Fibroblast of villous mesenchyme (primary cell): ENCODE measurements around the gene ZNF407. TPM values are rescaled to one million over a fixed set of nuclear protein-coding genes. Genes with fewer than 3 reads are reported as not detected.
A peak's percentile ranks its signal among the peaks of the same experiment; 100 is the strongest.

ENCODE experiments used
- DNase-seq: peaks from one replicate; pipeline ENCODE4 v3.0.0-alpha.2; 2010; ENCODE audit warnings: low read depth
- H3K4me3 ChIP-seq: 2 replicates; pipeline ENCODE4 v1.5.1; 2011; ENCODE audit warnings: low read depth, mild to moderate bottlenecking, low read length
- CTCF ChIP-seq: IDR thresholded peaks from 2 replicates; pipeline ENCODE4 v1.5.1; 2012; ENCODE audit warnings: low read depth, mild to moderate bottlenecking, low read length; ENCODE audit not compliant: insufficient read depth
- total RNA-seq: library from RNA; depleted of rRNA; stranded (reverse); fragments of >200 nt; gene quantifications from 2 replicates; pipeline ENCODE4 v1.2.3, GENCODE V29; 2012

ZNF407 gene
- total RNA-seq, 1 donor: 22.0 TPM

- no peak overlapping the region for H3K4me3 ChIP-seq
- no peak for TF ChIP-seq CTCF
- DNase-seq: no peak
Measured at GRCh38 chr18:74831571-74832250, 234.0 kb downstream of the ZNF407 start.

GRCh38 chr18:74832381-74832780 is 234.7 kb downstream of the ZNF407 start:
- no peak overlapping the region for H3K4me3 ChIP-seq
- no peak for TF ChIP-seq CTCF

GRCh38 chr18:74832999-74833398 is 235.3 kb downstream of the ZNF407 start:
- no peak for DNase-seq
- TF ChIP-seq CTCF: no peak
- H3K4me3 ChIP-seq: no peak overlapping the region

More at GRCh38 chr18:74832381-74832780, 234.7 kb downstream of the ZNF407 start:
- DNase-seq: no peak

- no peak overlapping the region for H3K4me3 ChIP-seq
- DNase-seq: no peak
- no peak for TF ChIP-seq CTCF
Measured at GRCh38 chr18:74834424-74835309, 237.0 kb downstream of the ZNF407 start.

GRCh38 chr18:74836296-74837139 is 238.8 kb downstream of the ZNF407 start:
- no peak for DNase-seq
- TF ChIP-seq CTCF: no peak
- H3K4me3 ChIP-seq: no peak overlapping the region

- peak; percentile 39 for DNase-seq
- no peak for TF ChIP-seq CTCF
- no peak overlapping the region for H3K4me3 ChIP-seq
Measured at GRCh38 chr18:74840492-74841167, 243.0 kb downstream of the ZNF407 start.
